HG02798 (cell line): ENCODE data around the gene SLCO6A1.

ENCODE experiments used
- ATAC-seq: cut with Tn5 transposase; IDR thresholded peaks from one replicate; pipeline ENCODE4 v1.9.1; 2021; ENCODE audit warnings: mild to moderate bottlenecking; ENCODE audit not compliant: unreplicated experiment, poor library complexity

SLCO6A1 gene

GRCh38 chr5:102481054-102481715 lies 17.6 kb downstream of the SLCO6A1 start:
- no peak for ATAC-seq

GRCh38 chr5:102453716-102454115 lies 45.1 kb downstream of the SLCO6A1 start:
- ATAC-seq, result peak; percentile 94

- ATAC-seq, result no peak
Observed at GRCh38 chr5:102451082-102451481, 47.7 kb downstream of the SLCO6A1 start.

- no peak for ATAC-seq
Observed at GRCh38 chr5:102450313-102450990, 48.3 kb downstream of the SLCO6A1 start.

GRCh38 chr5:102433473-102433872 lies 65.3 kb downstream of the SLCO6A1 start:
- ATAC-seq, result no peak

- ATAC-seq, result no peak
Observed at GRCh38 chr5:102421647-102422046, 77.2 kb downstream of the SLCO6A1 start.

GRCh38 chr5:102418531-102418930 lies 80.3 kb downstream of the SLCO6A1 start:
- no peak for ATAC-seq

- no peak for ATAC-seq
Observed at GRCh38 chr5:102414448-102414847, 84.4 kb downstream of the SLCO6A1 start.

- ATAC-seq, result no peak
Observed at GRCh38 chr5:102388235-102388634, 110.6 kb downstream of the SLCO6A1 start.

GRCh38 chr5:102385365-102385764 lies 113.4 kb downstream of the SLCO6A1 start:
- no peak for ATAC-seq

GRCh38 chr5:102380174-102380573 lies 118.6 kb downstream of the SLCO6A1 start:
- no peak for ATAC-seq

- no peak for ATAC-seq
Observed at GRCh38 chr5:102375876-102376275, 122.9 kb downstream of the SLCO6A1 start.

GRCh38 chr5:102375272-102375671 lies 123.5 kb downstream of the SLCO6A1 start:
- ATAC-seq, result no peak

- no peak for ATAC-seq
Observed at GRCh38 chr5:102368392-102368791, 130.4 kb downstream of the SLCO6A1 start.

GRCh38 chr5:102341681-102342288 lies 157.0 kb downstream of the SLCO6A1 start:
- ATAC-seq, result no peak

- ATAC-seq, result no peak
Observed at GRCh38 chr5:102324714-102325113, 174.1 kb downstream of the SLCO6A1 start.
